Renal cortical epithelial cell (primary cell): ENCODE measurements around the gene RAG1. TPM values are rescaled to one million over a fixed set of nuclear protein-coding genes. Genes with fewer than 3 reads are reported as not detected.
A peak's percentile ranks its signal among the peaks of the same experiment; 100 is the strongest.

Experiments
- DNase-seq: peaks from one replicate; pipeline ENCODE4 v3.0.0-alpha.2; 2011; ENCODE audit warnings: low read depth
- total RNA-seq: library from RNA; depleted of rRNA; stranded (reverse); fragments of >200 nt; gene quantifications from 2 replicates; pipeline ENCODE4 v1.2.3, GENCODE V29; 2014

RAG1 gene
- total RNA-seq, 1 donor from 2014 or later, result 3.7 TPM

DNA sequence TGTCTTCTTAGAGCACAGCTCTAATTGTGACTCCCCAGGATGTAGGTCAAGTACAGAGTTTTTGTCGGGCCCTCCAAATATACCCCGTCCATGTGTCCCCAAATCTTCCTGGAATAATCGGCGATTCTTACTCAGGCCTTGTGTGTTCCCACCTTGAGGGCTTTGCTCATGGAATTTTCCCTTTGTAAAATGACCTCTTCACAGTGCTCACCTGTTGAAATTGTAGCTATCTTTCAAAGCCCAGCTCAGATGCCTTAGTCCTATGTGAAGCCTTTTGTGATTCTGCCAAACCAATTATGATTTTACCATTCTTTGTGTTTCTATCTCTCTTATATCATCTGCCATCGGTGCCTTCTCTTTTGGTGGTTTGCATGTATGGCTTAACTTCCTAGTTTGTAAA, 60.3 kb downstream of the RAG1 start:
- DNase-seq, result no peak

GRCh38 chr11:36628765-36629244, 61.0 kb downstream of the RAG1 start:
- DNase-seq, result peak; percentile 54

Other genes with a start within 250 kb of the RAG1 start
- 10.2 and 15.6 TPM in 2 replicates for gene TRAF6, start 57.7 kb upstream of the RAG1 start, total RNA-seq
- 29.5 and 57.5 TPM in 2 replicates for gene IFTAP, start 26.5 kb downstream of the RAG1 start, total RNA-seq
- gene RAG2, start 30.2 kb downstream of the RAG1 start, total RNA-seq, result not detected in 2 replicates